Panc1 (cell line): ENCODE measurements around the gene SNX13. TPM values are rescaled to one million over a fixed set of nuclear protein-coding genes. Genes with fewer than 3 reads are reported as not detected.

Experiments
- ATAC-seq: fragments of 200-7000 bp; cut with Tn5 transposase; 2 replicates; pipeline ENCODE4 v1.9.1; 2020; ENCODE audit warnings: mild to moderate bottlenecking, moderate library complexity
- BruUV-seq: library from RNA; stranded (reverse); fragments of 400-500 nt; replicated peaks from 2 replicates; lab custom pipeline; 2021; lab: Mats Ljungman, UMichigan
- CTCF ChIA-PET: fragments of 300-600 bp; sonication (Branson Sonifier 250); formaldehyde crosslinking; loops from one replicate; lab custom pipeline; 2022; ENCODE audit warnings: antibody characterized with exemption; lab: Charles Lee
- POLR2A ChIA-PET: fragments of 300-600 bp; sonication (Branson Sonifier 250); formaldehyde crosslinking; loops from one replicate; lab custom pipeline; 2022; ENCODE audit warnings: antibody characterized with exemption; lab: Charles Lee
- DNase-seq: peaks from one replicate; pipeline ENCODE4 v3.0.0-alpha.2; 2010; ENCODE audit warnings: low read depth, low spot score
- H3K27ac ChIP-seq: 2 replicates; pipeline ENCODE4 v1.5.1; 2011; ENCODE audit warnings: mild to moderate bottlenecking, low read length, inconsistent platforms
- H3K27me3 ChIP-seq: fragments of 200-500 bp; sonication (Bioruptor generic); 2 replicates; pipeline ENCODE4 v1.6.0; 2014; ENCODE audit warnings: low read length, inconsistent platforms; ENCODE audit not compliant: control insufficient read depth, insufficient read depth
- H3K36me3 ChIP-seq: fragments of 200-500 bp; sonication (Bioruptor generic); 2 replicates; pipeline ENCODE4 v1.5.1; 2014; ENCODE audit warnings: inconsistent platforms, mild to moderate bottlenecking, low read length, moderate library complexity; ENCODE audit not compliant: control insufficient read depth, insufficient read depth
- H3K4me1 ChIP-seq: 2 replicates; pipeline ENCODE4 v1.5.1; 2011; ENCODE audit warnings: inconsistent platforms, mild to moderate bottlenecking, low read length, moderate library complexity; ENCODE audit not compliant: control insufficient read depth, insufficient read depth
- H3K4me3 ChIP-seq, 2 experiments: 2 replicates each; pipeline ENCODE4 v1.5.1; 2011 to 2012; ENCODE audit warnings: low read depth in 2 of 2, low read length in 2 of 2, mild to moderate bottlenecking in 2 of 2, inconsistent platforms in 1 of 2, moderate library complexity in 1 of 2
- H3K9me3 ChIP-seq: fragments of 200-500 bp; sonication (Bioruptor generic); 2 replicates; pipeline ENCODE4 v1.5.1; 2014; ENCODE audit warnings: low read depth, mild to moderate bottlenecking, inconsistent platforms, low read length, moderate library complexity; ENCODE audit not compliant: control insufficient read depth, insufficient read depth
- CTCF ChIP-seq: fragments of 450-650 bp; IDR thresholded peaks from 2 replicates; pipeline ENCODE4 v1.5.1; 2017; ENCODE audit warnings: mild to moderate bottlenecking
- POLR2AphosphoS5 ChIP-seq: IDR thresholded peaks from 2 replicates; pipeline ENCODE4 v1.6.1; 2012; ENCODE audit warnings: mild to moderate bottlenecking, low read depth, low read length, moderate library complexity
- REST ChIP-seq, 2 experiments: IDR thresholded peaks; 2 replicates each; pipeline ENCODE4 v1.6.1; 2011 to 2012; ENCODE audit warnings: low read depth in 2 of 2, control low read depth in 1 of 2, low read length in 1 of 2, mild to moderate bottlenecking in 1 of 2, moderate library complexity in 1 of 2; ENCODE audit not compliant: insufficient read depth in 1 of 2
- SIN3A ChIP-seq: IDR thresholded peaks from 2 replicates; pipeline ENCODE4 v1.6.1; 2012; ENCODE audit warnings: low read depth, mild to moderate bottlenecking, low read length, moderate library complexity, borderline replicate concordance; ENCODE audit not compliant: insufficient read depth
- TCF7L2 ChIP-seq: IDR thresholded peaks from 2 replicates; pipeline ENCODE4 v1.6.1; 2011; ENCODE audit warnings: mild to moderate bottlenecking, low read depth, low read length, inconsistent platforms
- in situ Hi-C: cut with HindIII; loops from 2 replicates; pipeline ENCODE4 v1.10.0; 2016; ENCODE audit warnings: low sequenced_read_pairs, low pct_unique_long_range_greater_than_20kb
- intact Hi-C: fragments of 100-400 bp; cut with micrococcal nuclease; formaldehyde crosslinking; loops from one replicate; pipeline ENCODE4 v1.10.0; 2022; ENCODE audit not compliant: unreplicated experiment
- total RNA-seq: library from RNA; stranded (reverse); gene quantifications from one replicate; pipeline ENCODE4 v1.2.1, GENCODE V29; 2021; ENCODE audit not compliant: unreplicated experiment

SNX13 gene
- total RNA-seq, 1 experiment from 2014 or later = 53.3 TPM

- in situ Hi-C loops = no loop called here
These were observed 6.3 kb upstream of the SNX13 start for GRCh38 chr7:17946591-17946990.

GRCh38 chr7:17944720-17945119 lies 4.4 kb upstream of the SNX13 start:
- ChIA-PET CTCF (no interaction called here), POLR2A (no interaction called here)
- TF ChIP-seq CTCF = peak; percentile 25; the same call in 1 of the 2 replicates
- TF ChIP-seq SIN3A = no peak
- in situ Hi-C loops (no loop called here), intact Hi-C loops (loop anchor here (5.0 kb wide), 1 partner anchor 172 kb away; no protein-coding TSS in a partner anchor)
- Histone ChIP-seq H3K4me1 (peaks cover 6% of the 10 kb centered on the region), H3K27me3 (peaks cover 4% of the 10 kb centered on the region; the same call in 1 of the 2 replicates), H3K9me3 (no peaks in the 10 kb centered on the region), H3K4me3 (no peak overlapping the region), H3K27ac (no peak overlapping the region), H3K36me3 (no peaks in the 10 kb centered on the region; the same call in 1 of the 2 replicates)
- no peak for DNase-seq
- no peak for ATAC-seq
- BruUV-seq = no TSS peak

More at GRCh38 chr7:17946591-17946990, 6.3 kb upstream of the SNX13 start:
- no peak for ATAC-seq
- POLR2A ChIA-PET = no interaction called here
- H3K4me3 ChIP-seq = no peak overlapping the region
- no peaks in the 10 kb centered on the region for H3K4me1 ChIP-seq
- CTCF ChIA-PET = no interaction called here
- TF ChIP-seq REST (IDR thresholded peaks at IDR 0.05; ENCODE audit: insufficient read depth in 1 of 2, low read depth in 2 of 2, low read length in 1 of 2) (no peak), POLR2AphosphoS5 (no peak), TCF7L2 (no peak), CTCF (no peak), SIN3A (no peak)
- no peaks in the 10 kb centered on the region for H3K9me3 ChIP-seq
- BruUV-seq = no TSS peak
- no peaks in the 10 kb centered on the region for H3K36me3 ChIP-seq
- intact Hi-C loops = no loop called here
- no peak for DNase-seq
- peaks cover 4% of the 10 kb centered on the region; the same call in 1 of the 2 replicates for H3K27me3 ChIP-seq
- H3K27ac ChIP-seq = no peak overlapping the region
